Spinal cord (tissue), 10 donors: ENCODE data around the gene C3orf52. TPM values are rescaled to one million over a fixed set of nuclear protein-coding genes. Genes with fewer than 3 reads are reported as not detected.

Source experiments
- DNase-seq, 6 donors: peaks; one replicate each; pipeline versions ENCODE4 v3.0.0 to v3.0.0-alpha.2; 2013 to 2015; ENCODE audit warnings: low spot score in 6 of 6, low read depth in 4 of 6
- H3K27ac ChIP-seq: one replicate; pipeline ENCODE4 v1.5.1; 2013; ENCODE audit warnings: low read depth, low read length, control low read depth
- H3K27me3 ChIP-seq: one replicate; pipeline ENCODE4 v1.6.1; 2013; ENCODE audit warnings: low read length; ENCODE audit not compliant: control insufficient read depth, insufficient read depth
- H3K36me3 ChIP-seq: one replicate; pipeline ENCODE4 v1.6.1; 2013; ENCODE audit warnings: low read length; ENCODE audit not compliant: control insufficient read depth, insufficient read depth
- H3K4me1 ChIP-seq: one replicate; pipeline ENCODE4 v1.6.1; 2013; ENCODE audit warnings: low read length; ENCODE audit not compliant: control insufficient read depth, insufficient read depth
- H3K4me3 ChIP-seq: one replicate; pipeline ENCODE4 v1.5.1; 2013; ENCODE audit warnings: low read depth, low read length, control low read depth
- H3K9me3 ChIP-seq: one replicate; pipeline ENCODE4 v1.6.1; 2013; ENCODE audit warnings: low read length; ENCODE audit not compliant: control insufficient read depth, insufficient read depth
- WGBS: methylation state at CpG from one replicate; pipeline ENCODE4 v1.1.5; 2013; ENCODE audit warnings: missing lambda C conversion rate; ENCODE audit not compliant: insufficient coverage; 5-methylcytosine and 5-hydroxymethylcytosine counted together
- polyA plus RNA-seq, 2 donors: library from polyadenylated mRNA; unstranded; fragments of 120-200 nt; gene quantifications; one replicate each; pipeline ENCODE4 v1.2.1, GENCODE V29; 2013; ENCODE audit not compliant: insufficient read length in 2 of 2
- total RNA-seq, 2 donors: library from RNA; depleted of rRNA in 1 of 2; stranded (reverse); fragments of 120-200 nt in 1 of 2; fragments of >200 nt in 1 of 2; gene quantifications; one replicate each; pipeline versions ENCODE4 v1.2.3 to v1.2.4, GENCODE V29; 2013 to 2014
- donor health status: healthy.

The C3orf52 gene
- total and polyA plus RNA-seq, 4 donors = 1.1 to 2.7 (median 1.7) TPM

DNA sequence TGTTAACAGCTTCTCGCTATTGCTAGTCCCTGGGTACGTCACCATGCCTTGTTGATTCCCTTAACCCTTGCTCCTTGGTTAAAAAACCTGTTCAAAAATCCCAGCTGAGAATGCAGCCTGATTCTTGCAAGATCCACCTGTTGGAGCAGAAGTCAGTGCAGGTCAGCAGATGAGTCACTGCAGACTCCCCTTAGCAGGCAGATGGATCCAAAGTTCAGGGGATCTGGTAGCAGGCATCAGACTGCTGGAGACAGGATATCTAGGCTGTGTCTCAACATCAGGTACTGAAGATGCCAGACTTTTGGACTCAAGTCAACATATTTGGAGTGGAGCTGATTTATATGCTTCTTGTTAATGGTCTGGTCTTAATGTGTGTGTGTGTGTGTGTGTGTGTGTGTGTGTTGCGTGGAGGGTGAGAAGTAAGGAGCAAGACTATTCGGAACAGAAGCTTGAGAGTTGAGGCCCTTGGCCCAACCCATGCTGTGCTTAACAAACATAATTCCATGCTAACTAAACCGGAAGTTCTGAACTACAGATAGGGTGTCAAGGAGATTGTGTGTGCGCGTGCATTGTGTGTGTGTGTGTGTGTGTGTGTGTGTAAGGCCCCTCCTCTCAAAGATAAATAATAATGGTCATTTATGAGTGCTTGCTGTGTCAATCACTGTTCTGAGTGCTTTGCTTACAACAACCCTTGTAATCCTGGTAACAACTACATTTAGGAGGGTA, 1.0 kb upstream of the C3orf52 start:
- H3K27me3 ChIP-seq = peaks cover 20% of the 10 kb centered on the region

DNA sequence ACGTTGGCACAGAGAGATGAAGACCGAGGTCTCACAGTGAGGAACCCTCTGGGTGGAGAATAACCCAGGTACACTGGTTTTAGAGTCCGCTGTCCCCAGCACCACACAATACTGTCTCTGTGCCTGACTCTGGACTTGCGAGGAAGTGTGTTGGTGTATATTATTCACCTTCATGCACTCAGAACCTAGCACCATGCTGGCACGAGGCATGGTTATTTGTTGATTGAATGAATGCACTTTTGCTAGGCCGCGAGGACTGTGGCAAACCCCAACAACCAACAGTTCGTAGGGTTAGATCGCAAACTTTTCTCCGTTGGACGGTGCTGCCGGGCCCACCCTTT, 484 bp upstream of the C3orf52 start:
- no peaks in the 10 kb centered on the region for H3K9me3 ChIP-seq
- H3K27ac ChIP-seq = no peak overlapping the region
- H3K4me3 ChIP-seq = peak overlapping the region; percentile 65
- peaks cover 14% of the 10 kb centered on the region for H3K4me1 ChIP-seq
- H3K36me3 ChIP-seq = no peaks in the 10 kb centered on the region
- WGBS = 11% methylated on average over 8 of the region's 12 CpGs
- no peak for DNase-seq
- peaks cover 20% of the 10 kb centered on the region for H3K27me3 ChIP-seq

More for the DNA sequence above, 1.0 kb upstream of the C3orf52 start:
- H3K27ac ChIP-seq = no peak overlapping the region
- WGBS = 93% methylated on average over 2 of the region's 7 CpGs
- no peaks in the 10 kb centered on the region for H3K9me3 ChIP-seq
- H3K4me3 ChIP-seq = no peak overlapping the region
- no peak for DNase-seq
- H3K36me3 ChIP-seq = no peaks in the 10 kb centered on the region
- H3K4me1 ChIP-seq = peaks cover 14% of the 10 kb centered on the region

DNA sequence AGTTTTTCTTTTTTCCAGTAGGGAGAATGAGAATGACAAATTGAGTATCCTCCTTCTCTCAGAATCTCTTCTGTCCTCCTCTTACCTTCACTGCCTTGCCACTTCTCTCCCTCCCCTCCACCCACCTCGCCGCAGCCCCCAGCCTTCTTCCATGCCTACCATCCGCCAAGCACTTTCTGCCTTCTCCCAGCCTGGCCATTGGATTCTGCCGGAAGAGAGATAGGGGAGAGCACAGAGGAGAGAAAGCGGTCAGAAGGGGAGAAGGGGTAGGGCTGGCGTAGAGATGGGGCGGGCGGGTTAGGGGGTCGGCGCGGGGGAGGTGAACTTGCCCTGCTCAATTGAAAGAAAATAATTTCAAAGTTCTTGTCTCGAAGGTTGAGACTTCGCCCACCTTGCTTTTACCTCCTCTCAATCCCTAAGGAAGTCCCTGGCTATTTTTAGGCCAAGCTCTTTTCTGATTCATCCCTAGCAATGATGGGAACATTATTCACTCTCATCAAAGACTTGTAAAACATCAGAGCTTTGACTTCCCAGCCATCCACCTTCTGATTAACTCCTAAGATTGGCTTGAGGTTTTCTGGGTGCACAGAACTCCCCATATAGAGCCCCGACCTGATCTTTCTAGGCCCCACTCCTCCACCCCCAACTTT, 811 bp downstream of the C3orf52 start:
- H3K27ac ChIP-seq = no peak overlapping the region
- DNase-seq = no peak

DNA sequence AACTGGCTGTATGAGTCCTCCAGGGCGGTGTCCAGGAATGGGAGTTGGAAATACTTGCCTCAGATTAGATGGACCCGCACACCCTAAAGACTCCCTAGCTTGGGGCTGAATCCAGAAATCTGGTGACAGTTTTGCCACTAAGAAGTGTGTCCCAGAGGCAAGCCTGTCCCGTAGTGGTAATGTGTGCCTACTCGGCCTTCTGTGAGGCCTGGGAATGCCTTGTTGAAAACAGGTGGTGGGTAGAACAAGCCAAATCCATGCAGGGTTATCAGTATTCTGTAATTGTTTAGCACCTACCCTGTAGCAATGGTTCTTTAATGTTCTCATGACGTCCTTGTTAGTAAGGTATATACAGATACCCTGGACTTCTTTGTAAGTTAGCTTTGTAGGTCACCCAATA, 1.6 kb downstream of the C3orf52 start:
- no peak overlapping the region for H3K4me3 ChIP-seq
- H3K4me1 ChIP-seq = peaks cover 14% of the 10 kb centered on the region
- H3K27me3 ChIP-seq = peaks cover 20% of the 10 kb centered on the region
- WGBS = 83% methylated on average over 4 of the region's 5 CpGs
- H3K36me3 ChIP-seq = no peaks in the 10 kb centered on the region
- no peak for DNase-seq
- H3K9me3 ChIP-seq = no peaks in the 10 kb centered on the region
- H3K27ac ChIP-seq = no peak overlapping the region

More for the DNA sequence above, 811 bp downstream of the C3orf52 start:
- 41% methylated on average over 5 of the region's 14 CpGs for WGBS
- H3K4me3 ChIP-seq = peak overlapping the region; percentile 65
- H3K27me3 ChIP-seq = peaks cover 20% of the 10 kb centered on the region
- no peaks in the 10 kb centered on the region for H3K36me3 ChIP-seq
- H3K9me3 ChIP-seq = no peaks in the 10 kb centered on the region
- H3K4me1 ChIP-seq = peaks cover 14% of the 10 kb centered on the region

DNA sequence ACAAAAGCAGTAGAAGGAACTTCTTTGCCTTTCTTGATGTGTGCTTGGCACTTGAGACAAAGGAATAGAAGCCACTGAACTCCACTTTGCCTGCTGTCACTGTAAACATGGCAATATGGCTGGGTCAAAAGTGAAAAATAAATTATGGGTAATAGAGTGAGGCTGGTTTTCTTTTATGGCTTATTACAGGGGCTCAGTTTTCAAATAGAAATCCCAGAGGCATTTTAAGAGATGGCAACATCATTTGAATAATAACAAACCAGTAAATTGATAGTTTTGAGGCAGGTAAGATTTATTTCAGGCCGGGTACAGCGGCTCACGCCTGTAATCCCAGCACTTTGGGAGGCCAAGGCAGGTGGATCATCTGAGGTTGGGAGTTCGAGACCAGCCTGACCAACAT, 2.8 kb downstream of the C3orf52 start:
- H3K4me1 ChIP-seq = peaks cover 14% of the 10 kb centered on the region
- H3K4me3 ChIP-seq = no peak overlapping the region
- no peak for DNase-seq
- no peaks in the 10 kb centered on the region for H3K9me3 ChIP-seq
- no peaks in the 10 kb centered on the region for H3K36me3 ChIP-seq
- no peak overlapping the region for H3K27ac ChIP-seq
- peaks cover 20% of the 10 kb centered on the region for H3K27me3 ChIP-seq
- WGBS = no CpG with 5 or more reads among the region's 4 CpGs

DNA sequence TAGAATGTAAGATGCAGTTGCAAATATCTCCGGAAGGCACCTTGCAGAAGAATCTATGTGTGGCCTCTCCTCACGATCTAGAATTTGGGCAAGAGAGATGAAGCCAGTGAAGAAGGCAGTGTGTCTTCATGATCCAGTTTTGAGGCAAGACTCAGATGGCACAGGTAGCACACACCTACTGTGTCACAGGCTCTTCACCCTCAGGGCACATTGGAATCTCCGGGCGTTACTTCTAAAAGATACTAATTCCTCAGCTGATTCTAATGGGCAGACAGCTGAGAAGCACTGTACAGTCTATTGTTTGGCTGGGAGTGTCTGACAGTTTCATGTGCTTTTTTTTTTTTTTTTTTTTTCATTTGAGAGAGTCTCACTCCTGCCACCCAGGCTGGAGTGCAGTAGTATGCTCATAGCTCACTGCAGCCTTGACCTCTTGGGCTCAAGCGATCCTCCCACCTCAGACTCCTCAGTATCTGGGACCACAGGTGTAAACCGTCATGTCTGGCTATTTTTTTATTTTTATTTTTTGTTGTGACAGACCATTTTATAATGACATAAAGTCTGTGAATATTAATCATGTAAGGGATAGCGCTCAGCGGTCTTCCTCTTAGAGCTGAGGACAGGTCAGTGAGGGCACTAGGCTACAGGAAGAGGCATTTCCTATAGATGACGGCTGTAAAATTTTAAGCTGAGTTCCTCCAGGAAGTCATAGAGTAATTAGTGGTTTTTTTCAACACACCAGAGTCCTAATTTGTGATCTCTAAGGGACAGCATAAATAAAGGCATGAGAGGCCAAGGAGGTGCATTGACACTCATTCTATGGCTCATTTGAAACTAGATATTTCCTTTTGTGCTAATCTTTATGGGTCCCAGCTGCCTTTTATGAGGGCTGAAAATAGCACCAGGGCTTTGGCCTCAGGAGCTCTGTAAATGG, 4.0 kb downstream of the C3orf52 start:
- Histone ChIP-seq H3K36me3 (no peaks in the 10 kb centered on the region), H3K27ac (no peak overlapping the region), H3K27me3 (peaks cover 15% of the 10 kb centered on the region), H3K4me1 (peaks cover 14% of the 10 kb centered on the region), H3K4me3 (no peak overlapping the region), H3K9me3 (no peaks in the 10 kb centered on the region)
- DNase-seq = no peak
- 73% methylated on average over 3 of the region's 9 CpGs for WGBS

DNA sequence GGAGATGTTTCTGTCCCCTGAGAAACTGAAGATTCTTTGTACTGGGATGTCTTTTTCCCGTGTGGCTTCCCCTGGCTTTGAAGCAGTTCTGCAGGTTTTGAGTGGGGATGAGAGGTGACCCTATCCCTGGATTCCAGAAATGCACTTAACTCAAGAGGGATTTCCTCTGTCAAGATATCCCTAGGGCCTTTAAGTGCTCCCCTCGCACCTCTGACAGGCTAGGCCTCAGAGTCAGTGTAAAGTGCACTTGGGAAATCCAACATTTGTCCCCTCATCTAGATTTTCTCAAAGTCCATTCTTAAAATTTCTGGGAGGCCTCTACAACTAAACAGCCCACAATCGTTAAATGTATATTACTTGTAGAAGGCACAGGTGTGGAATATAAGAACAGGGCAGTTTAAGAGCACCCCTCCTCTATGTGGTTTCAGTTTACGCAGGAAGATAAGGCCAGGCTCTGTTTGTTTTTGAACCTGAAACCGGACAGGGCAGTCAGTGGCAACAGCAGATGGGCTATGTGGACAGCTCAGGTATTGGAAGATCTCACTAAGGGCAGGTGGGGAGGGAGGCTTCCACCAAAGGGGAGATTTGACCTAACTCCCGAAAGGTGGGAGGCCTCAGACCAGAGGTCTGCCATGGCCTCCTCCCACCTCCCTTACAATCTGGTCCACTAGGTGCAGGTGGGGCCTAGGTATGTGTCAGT, 4.8 kb downstream of the C3orf52 start:
- Histone ChIP-seq H3K27me3 (peaks cover 12% of the 10 kb centered on the region), H3K4me1 (peaks cover 9% of the 10 kb centered on the region), H3K4me3 (no peak overlapping the region), H3K9me3 (no peaks in the 10 kb centered on the region), H3K36me3 (no peaks in the 10 kb centered on the region), H3K27ac (no peak overlapping the region)
- WGBS = 79% methylated on average over 3 of the region's 6 CpGs
- DNase-seq = no peak

DNA sequence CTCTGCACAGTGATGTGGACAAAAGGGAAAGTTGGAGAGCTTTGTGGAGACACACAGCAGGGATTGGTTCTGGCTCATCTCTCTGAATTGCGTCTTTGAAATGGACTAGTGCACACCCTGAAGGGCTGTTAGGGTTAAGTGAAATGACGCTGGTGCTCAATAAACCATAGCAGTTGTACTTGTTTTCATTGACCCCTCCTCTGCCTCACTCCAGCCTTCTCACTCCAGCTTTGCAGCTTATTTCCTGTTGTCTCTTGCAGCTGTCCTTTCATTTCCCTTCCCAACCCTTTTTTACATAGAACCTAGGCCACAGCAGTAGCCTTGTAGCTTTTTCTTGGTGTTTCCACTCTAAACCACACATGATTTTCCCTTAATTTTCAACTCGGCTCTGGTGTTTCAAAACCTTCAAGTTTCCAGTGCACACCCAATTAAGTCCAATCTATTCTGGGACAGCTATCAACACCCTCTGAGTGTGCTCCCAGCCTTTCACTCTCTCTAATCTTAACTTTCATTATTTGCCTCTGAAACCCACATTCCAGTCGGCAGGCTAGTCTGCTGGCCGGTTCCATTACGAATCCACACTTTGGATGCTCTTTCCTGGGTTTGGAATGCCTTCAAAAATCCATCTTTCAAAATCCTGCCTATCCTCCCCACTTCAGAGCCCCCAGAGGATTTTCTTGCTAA, 6.4 kb downstream of the C3orf52 start:
- Histone ChIP-seq H3K9me3 (no peaks in the 10 kb centered on the region), H3K4me3 (no peak overlapping the region), H3K36me3 (no peaks in the 10 kb centered on the region), H3K27me3 (no peaks in the 10 kb centered on the region), H3K4me1 (no peaks in the 10 kb centered on the region), H3K27ac (no peak overlapping the region)
- no peak for DNase-seq
- WGBS = 31% methylated on average over 4 of the region's 6 CpGs

DNA sequence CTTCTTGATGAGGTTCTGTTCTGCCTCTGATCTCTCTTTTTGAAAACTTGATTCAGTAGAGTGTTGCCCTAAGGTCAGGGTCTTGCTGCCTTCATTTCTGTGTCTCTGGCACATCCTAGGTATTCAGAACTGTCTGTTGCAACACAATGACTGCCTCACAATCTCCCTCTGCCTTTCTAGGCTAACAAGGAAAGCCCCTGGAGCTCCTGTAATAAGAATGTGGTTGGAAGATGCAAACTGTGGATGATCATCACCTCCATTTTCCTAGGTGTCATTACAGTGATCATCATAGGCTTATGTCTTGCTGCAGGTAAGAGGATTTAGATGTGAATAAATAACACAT, 7.0 kb downstream of the C3orf52 start:
- DNase-seq = no peak
- no peak overlapping the region for H3K27ac ChIP-seq
- H3K27me3 ChIP-seq = no peaks in the 10 kb centered on the region
- no peaks in the 10 kb centered on the region for H3K36me3 ChIP-seq
- H3K4me1 ChIP-seq = no peaks in the 10 kb centered on the region
- H3K9me3 ChIP-seq = no peaks in the 10 kb centered on the region
- no peak overlapping the region for H3K4me3 ChIP-seq
